Measurements from ENCODE around the gene ITGAL. TPM values are rescaled to one million over a fixed set of nuclear protein-coding genes. Genes with fewer than 3 reads are reported as not detected.

Gene ITGAL
- total RNA-seq, 1 donor from 2014 or later: 0.04 TPM

DNA sequence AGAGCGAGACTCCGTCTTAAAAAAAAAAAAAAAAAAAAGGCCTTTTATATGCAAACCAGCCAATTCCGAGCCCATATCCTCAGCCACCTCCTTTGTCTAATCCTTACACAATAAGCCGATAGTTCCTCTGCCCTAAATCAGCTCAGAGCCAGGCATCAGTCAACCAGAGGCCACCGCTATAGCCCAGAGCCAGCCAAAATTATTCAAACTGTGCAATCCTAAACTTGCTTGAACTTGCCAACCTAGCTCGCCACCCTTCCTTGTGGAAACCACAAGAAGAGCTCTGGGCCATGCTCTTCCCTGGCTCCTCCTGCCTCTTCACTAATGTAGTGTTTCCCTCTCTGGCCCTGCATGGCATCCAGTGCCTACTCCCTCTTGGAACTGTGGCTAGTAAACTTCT lies 17.7 kb downstream of the ITGAL start:
- no peak for DNase-seq (ENCODE audit: low read depth)
- TF ChIP-seq, protein P1, sequence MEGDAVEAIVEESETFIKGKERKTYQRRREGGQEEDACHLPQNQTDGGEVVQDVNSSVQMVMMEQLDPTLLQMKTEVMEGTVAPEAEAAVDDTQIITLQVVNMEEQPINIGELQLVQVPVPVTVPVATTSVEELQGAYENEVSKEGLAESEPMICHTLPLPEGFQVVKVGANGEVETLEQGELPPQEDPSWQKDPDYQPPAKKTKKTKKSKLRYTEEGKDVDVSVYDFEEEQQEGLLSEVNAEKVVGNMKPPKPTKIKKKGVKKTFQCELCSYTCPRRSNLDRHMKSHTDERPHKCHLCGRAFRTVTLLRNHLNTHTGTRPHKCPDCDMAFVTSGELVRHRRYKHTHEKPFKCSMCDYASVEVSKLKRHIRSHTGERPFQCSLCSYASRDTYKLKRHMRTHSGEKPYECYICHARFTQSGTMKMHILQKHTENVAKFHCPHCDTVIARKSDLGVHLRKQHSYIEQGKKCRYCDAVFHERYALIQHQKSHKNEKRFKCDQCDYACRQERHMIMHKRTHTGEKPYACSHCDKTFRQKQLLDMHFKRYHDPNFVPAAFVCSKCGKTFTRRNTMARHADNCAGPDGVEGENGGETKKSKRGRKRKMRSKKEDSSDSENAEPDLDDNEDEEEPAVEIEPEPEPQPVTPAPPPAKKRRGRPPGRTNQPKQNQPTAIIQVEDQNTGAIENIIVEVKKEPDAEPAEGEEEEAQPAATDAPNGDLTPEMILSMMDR (IDR thresholded peaks at IDR 0.05; ENCODE audit: insufficient read depth, low read length, poor library complexity, severe bottlenecking): no peak
- no peak overlapping the region for H3K4me3 ChIP-seq (ENCODE audit: low read depth, low read length)
- H3K36me3 ChIP-seq (ENCODE audit: control insufficient read depth, insufficient read depth, low read length): no peaks in the 10 kb centered on the region
- peaks cover 4% of the 10 kb centered on the region for H3K27me3 ChIP-seq (ENCODE audit: control insufficient read depth, insufficient read depth, low read length)

DNA sequence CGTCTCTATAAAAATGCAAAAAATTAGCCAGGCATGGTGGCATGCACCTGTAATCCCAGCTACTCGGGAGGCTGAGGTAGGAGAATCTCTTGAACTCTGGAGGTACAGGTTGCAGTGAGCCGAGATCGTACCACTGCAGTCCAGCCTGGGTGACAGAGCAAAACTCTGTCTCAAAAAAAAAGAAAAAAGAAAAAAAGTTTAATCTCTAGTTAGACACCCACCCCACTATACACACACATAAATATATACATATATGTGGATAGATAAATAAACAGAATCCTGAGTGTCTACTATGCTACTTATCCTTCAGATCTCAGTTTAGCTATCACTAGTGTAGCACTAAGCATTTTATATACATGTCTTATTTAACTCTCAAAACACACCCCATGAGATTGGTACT lies 18.7 kb downstream of the ITGAL start:
- Histone ChIP-seq H3K36me3 (ENCODE audit: control insufficient read depth, insufficient read depth, low read length) (no peaks in the 10 kb centered on the region), H3K4me3 (ENCODE audit: low read depth, low read length) (no peak overlapping the region), H3K27me3 (ENCODE audit: control insufficient read depth, insufficient read depth, low read length) (peaks cover 4% of the 10 kb centered on the region)
- no peak for DNase-seq (ENCODE audit: low read depth)
- TF ChIP-seq, protein P1 (IDR thresholded peaks at IDR 0.05; ENCODE audit: insufficient read depth, low read length, poor library complexity, severe bottlenecking): no peak

DNA sequence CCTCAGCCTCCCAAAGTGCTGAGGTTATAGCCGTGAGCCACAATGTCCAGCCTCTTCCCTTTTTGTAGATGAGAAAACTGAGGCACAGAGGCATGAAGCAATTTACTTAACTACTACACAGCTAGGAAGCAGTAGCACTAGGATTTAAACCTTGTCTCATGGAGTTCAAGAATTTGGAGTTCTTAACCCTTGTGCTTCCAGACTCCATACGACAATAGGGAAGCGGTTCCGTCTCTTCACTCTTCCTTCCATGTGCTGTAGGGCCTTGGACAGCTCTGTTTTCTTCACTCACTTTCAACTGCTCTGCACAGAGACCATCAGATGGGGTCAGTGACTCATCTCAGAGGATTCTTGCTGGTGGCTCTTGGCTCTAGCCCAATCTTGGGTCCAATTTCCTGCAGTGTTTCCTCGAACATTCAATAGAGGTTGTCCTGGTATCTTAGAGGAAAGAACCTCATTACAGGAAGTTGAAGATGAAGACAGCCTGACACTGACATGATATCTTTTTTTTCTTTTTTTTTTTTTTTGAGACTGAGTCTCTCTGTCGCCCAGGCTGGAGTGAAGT lies 19.3 kb downstream of the ITGAL start:
- TF ChIP-seq, protein P1 (IDR thresholded peaks at IDR 0.05; ENCODE audit: insufficient read depth, low read length, poor library complexity, severe bottlenecking): no peak
- peak; percentile 77 for DNase-seq (ENCODE audit: low read depth)
- Histone ChIP-seq H3K36me3 (ENCODE audit: control insufficient read depth, insufficient read depth, low read length) (no peaks in the 10 kb centered on the region), H3K27me3 (ENCODE audit: control insufficient read depth, insufficient read depth, low read length) (peaks cover 4% of the 10 kb centered on the region), H3K4me3 (ENCODE audit: low read depth, low read length) (no peak overlapping the region)

DNA sequence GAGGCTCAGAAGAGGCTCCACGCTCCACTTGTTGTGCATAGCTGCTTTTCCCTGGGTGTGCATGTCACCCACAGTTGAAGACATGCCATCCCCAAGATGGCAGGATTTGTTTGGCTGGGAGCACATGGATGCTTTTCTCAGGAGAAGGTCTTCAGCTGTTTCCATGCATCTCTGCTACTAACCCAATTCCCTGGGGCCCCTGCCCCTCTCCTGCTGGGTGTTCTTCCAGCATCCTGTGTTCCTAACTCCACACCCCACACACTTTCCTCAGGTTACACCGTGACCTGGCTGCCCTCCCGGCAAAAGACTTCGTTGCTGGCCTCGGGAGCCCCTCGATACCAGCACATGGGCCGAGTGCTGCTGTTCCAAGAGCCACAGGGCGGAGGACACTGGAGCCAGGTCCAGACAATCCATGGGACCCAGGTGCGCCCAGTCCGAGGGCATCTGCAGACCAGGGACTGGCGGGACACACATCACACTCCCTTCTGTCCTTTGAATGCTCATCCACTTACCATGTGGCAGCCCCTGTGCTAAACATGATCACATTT lies 21.5 kb downstream of the ITGAL start:
- H3K36me3 ChIP-seq (ENCODE audit: control insufficient read depth, insufficient read depth, low read length): no peaks in the 10 kb centered on the region
- TF ChIP-seq, protein P1 (IDR thresholded peaks at IDR 0.05; ENCODE audit: insufficient read depth, low read length, poor library complexity, severe bottlenecking): no peak
- no peak overlapping the region for H3K4me3 ChIP-seq (ENCODE audit: low read depth, low read length)
- H3K27me3 ChIP-seq (ENCODE audit: control insufficient read depth, insufficient read depth, low read length): peaks cover 4% of the 10 kb centered on the region
- DNase-seq (ENCODE audit: low read depth): no peak

DNA sequence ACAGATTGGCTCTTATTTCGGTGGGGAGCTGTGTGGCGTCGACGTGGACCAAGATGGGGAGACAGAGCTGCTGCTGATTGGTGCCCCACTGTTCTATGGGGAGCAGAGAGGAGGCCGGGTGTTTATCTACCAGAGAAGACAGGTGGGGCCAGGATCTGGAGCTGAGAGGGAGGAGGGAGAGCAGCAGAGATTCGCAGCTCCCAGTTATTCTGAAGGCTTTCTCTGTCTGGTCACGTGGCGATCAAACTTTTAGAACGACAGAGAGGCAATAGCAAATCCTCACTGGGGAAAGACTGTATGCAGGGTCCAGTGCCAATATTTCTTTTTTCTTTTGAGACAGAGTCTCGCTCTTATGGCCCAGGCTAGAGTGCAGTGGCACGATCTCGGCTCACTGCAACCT lies 22.2 kb downstream of the ITGAL start:
- H3K36me3 ChIP-seq (ENCODE audit: control insufficient read depth, insufficient read depth, low read length): no peaks in the 10 kb centered on the region
- H3K4me3 ChIP-seq (ENCODE audit: low read depth, low read length): no peak overlapping the region
- DNase-seq (ENCODE audit: low read depth): no peak
- H3K27me3 ChIP-seq (ENCODE audit: control insufficient read depth, insufficient read depth, low read length): peaks cover 4% of the 10 kb centered on the region
- TF ChIP-seq, protein P1 (IDR thresholded peaks at IDR 0.05; ENCODE audit: insufficient read depth, low read length, poor library complexity, severe bottlenecking): no peak

DNA sequence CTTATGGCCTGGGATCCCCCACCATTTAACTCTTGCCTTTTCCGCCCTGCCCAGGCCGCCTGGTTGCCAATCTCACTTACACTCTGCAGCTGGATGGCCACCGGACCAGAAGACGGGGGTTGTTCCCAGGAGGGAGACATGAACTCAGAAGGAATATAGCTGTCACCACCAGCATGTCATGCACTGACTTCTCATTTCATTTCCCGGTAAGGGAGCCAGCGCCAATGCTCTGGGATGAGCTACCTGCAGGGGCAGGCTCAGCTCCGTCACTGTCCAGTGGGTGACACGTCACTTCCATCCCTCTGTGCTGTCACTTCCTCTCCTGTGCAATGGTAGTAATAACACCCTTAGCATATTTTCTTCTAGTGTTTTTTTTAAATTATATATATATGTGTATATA lies 26.7 kb downstream of the ITGAL start:
- DNase-seq (ENCODE audit: low read depth): no peak
- Histone ChIP-seq H3K36me3 (ENCODE audit: control insufficient read depth, insufficient read depth, low read length) (no peaks in the 10 kb centered on the region), H3K4me3 (ENCODE audit: low read depth, low read length) (peak overlapping the region; percentile 23), H3K27me3 (ENCODE audit: control insufficient read depth, insufficient read depth, low read length) (peaks cover 4% of the 10 kb centered on the region)
- TF ChIP-seq, protein P1 (IDR thresholded peaks at IDR 0.05; ENCODE audit: insufficient read depth, low read length, poor library complexity, severe bottlenecking): no peak

All from kidney epithelial cell (primary cell).